Inflammatory macrophage treated with lipopolysaccharide for 1 hour (primary cell): ENCODE data around the gene UQCC2.
A peak's percentile ranks its signal among the peaks of the same experiment; 100 is the strongest.

Experiments used
- DNase-seq, 2 donors: peaks; one replicate each; pipeline ENCODE4 v3.0.0-alpha.2; 2020 to 2022

UQCC2 gene

GRCh38 chr6:33725222-33725621 lies 13.7 kb upstream of the UQCC2 start:
- DNase-seq, result no peak

DNA sequence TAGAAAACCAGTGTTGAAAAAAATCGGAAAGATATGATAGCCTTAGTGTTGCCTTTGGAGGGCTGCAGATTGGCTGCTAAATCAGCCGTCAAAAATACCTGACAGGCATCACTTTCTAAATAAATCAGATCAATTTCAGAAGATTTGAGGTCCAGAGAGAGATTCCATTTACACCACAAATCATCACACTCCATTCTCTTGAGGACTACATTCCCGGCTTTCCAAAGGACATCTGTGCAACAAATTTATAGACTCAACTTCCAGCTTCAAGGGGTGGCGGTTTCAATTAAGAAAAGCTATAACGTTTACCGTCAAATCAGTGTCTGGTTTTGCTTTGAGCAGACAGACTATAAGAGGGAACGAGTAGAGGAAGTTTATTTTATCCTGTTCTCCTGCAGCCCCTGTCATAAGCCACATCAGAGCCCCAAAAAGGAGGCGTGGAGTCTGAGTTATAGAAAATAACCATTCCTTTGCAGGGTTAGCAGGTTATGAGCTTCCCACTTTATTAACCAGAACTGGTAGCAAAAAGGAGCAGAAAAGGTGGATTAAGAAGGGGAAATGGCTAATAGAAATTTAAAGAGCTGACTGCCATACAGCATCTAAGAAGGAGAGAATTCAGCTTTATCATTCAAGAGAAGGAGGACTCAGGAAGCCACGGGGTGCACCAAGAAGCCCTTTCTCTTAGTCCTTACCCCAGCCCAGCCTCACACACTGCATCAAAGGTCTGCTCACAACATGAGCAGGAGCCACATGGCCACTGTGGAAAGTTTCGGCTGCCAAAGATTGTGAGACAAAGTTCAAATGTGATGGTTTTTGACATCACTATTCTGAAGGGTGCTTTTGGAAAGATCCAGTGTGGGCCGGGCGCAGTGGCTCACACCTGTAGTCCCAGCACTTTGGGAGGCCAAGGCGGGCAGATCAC lies 12.9 kb upstream of the UQCC2 start:
- DNase-seq, result no peak

DNA sequence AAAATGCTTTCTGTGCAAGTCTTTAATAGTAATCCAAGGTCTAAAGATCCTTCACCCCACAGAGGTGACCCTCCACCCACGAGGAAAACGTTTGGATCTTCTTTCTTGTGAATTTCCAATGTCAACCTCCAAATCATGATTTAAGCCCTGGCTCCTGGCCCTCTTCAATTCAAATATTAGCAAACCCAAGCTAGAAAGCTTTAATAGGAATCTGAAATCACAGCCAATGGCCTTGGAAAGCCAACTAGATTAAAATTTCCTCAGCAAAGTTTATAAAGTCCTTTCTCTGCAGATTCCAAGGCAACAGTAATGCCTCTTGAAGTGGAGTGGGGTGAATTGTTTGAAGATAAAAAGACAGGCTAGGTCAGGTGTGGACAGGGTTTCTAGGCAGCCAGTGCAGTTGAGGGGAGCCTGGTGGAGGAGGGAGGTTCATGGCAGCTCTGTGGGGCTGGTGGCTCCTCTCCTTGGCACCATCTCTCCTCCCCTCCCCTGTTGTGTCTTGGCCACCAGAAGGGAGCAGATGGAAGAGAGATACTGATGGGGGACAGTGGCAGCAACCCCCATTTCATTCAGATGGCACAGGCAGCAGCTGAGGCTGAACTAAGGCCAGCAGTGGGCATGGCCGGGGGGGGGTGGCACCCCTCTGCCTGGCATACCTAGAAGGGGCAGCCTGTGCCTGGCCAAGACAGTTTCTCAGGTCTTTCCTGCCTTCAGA lies 12.0 kb upstream of the UQCC2 start:
- no peak for DNase-seq

- no peak for DNase-seq
These were observed 10.7 kb upstream of the UQCC2 start for GRCh38 chr6:33722103-33722623.

GRCh38 chr6:33721508-33721907 lies 10.0 kb upstream of the UQCC2 start:
- DNase-seq, result no peak

DNA sequence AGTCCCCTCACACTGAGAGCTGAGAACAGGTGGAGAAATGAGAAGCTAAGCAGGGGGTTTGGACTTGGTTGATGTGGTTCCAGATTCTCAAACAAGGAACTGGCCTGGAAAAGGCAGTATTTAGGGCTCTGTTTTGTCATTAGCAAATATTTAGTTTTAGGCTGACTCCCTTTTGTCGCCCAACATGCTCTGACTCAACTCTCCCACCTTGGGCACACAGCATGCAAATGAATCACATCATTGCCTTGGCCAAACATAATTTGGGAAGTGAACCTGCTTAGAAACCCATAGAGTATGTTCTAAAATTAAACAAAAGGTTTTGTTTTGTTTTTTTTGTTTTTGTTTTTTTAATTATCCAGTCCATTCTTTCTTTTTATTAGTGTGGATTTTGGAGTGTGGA lies 9.5 kb upstream of the UQCC2 start:
- peak in 1 of 2 donors; percentile 40 for DNase-seq

DNA sequence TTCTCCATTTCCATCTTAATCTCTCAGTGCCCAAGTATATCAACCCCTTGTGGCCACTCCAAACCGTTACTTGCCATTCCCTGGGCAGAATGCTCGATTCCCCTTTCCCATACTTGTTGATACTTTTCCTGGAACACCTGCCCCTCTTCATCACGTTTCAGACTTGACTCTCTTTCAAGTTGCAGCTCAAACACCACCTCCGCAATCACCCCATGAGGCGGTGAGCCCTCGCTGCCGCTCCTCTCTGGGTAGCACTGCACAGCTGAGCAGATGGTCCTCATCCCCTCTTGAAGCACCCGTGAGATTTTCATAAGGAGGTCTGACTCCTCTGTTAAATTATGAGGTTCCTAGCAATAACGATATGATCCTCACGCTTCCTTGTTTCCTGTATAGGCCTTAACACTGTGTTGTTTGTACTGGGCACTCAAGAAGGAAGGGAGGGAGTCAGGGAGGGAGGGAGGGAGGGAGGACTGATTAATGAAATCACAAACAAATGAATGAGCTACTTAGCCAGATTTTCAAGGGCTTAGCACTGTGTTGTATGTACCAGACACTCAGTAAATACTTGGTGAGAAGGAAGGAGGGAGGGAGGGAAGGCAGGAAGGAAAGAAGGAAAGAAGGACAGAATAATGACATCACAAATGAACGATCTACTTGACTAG lies 8.0 kb upstream of the UQCC2 start:
- DNase-seq, result no peak

DNA sequence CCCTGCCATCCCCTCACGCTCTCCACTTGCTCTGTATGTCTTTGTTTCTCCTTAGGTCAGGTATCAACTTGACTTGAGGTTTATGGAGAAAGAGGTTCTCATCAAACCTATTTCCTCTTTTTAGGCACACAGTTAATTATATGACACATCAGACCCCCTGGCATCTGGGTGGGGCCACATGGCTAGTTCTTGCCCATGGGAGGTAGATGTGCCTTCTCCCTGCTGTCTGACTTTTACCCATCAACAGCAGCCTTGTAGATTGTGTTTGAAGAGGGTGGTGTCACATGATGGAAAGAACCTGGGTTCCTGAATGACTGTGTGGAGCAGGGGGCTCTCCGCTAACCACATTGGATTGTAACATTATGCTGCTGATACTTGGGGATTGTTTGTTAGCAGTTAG lies 7.2 kb upstream of the UQCC2 start:
- DNase-seq, result no peak

DNA sequence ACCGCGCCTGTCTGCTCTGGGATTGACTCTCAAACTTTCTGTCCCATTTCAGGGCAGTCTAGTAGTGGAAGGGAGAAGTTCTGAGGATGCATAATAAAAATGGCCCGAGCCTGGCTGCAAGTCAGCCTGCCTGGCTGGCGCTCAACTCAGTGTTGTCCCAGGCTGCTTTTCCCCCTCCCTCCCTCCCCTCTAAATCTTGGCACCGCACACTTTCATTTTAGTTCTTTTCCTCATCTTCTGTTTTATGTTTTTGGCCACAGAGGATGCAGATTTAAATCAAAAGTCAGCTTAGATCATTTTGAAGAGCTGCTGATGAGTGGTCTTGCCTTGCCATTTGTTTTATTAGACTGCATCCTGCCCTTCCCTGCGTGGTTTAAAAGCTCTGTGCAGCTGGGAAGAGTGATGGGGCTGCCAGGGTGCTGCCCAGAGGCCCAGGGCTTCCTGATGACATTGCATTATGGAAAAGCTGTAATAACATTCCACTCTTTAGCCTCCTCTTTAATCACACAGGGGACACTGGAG lies 6.5 kb upstream of the UQCC2 start:
- no peak for DNase-seq

GRCh38 chr6:33716890-33717632 lies 5.6 kb upstream of the UQCC2 start:
- DNase-seq, result no peak

DNA sequence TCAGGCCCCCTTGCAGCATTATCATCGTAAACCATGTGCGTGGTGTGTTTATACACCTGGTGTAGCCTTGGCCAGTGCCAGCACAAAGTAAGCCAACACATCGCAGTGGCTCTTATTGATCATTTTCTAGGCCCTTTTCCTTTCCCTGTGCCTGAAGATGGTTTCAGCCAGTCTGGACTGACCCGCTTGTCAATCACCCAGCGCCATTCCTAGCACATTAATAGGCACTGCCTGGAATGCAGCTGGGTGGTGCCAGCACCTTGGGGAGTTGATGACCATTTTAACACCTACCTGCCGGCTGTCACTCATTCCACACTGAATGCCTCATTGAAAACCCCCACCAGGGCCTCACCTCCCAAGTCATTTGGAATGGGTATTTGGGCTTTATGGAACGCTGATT lies 4.9 kb upstream of the UQCC2 start:
- DNase-seq, result no peak

GRCh38 chr6:33714385-33715040 lies 3.0 kb upstream of the UQCC2 start:
- DNase-seq, result no peak

DNA sequence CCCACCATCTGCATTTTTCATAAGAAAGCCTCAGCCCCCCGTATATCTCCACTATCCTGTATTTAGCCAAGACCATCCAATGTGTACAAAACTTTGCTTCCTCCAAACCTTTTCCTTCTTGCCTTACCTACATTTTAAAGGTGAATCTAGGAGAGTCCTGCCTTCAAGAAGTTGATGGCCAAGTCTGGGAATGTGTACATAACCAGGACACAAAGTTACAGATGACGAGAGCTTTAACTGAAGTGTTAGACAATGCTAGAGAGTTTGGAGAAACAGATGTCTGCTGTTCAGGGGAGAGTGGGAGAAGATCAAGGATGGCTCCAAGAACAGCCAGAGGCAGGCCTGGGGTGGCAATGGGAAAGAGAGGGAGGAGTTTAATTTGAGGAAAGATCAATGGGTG lies 2.3 kb upstream of the UQCC2 start:
- DNase-seq, result no peak

DNA sequence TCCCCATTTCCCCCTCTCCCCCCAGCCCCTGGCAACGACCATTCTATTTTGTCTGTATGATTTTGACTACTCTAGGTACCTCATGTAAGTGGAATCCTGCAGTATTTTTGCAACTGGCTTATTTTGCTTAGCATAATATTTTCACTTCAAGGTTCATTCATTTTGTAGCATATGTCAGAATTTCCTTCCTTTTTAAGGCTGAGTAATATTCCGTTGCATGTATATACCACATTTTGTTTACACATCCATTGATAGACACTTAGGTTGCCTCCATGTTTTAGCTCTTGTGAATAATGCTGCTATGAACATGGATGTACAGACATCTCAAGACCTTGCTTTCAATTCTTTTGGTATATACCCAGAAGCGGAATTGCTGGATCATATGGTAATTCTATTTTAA lies 1.4 kb upstream of the UQCC2 start:
- DNase-seq, result no peak

DNA sequence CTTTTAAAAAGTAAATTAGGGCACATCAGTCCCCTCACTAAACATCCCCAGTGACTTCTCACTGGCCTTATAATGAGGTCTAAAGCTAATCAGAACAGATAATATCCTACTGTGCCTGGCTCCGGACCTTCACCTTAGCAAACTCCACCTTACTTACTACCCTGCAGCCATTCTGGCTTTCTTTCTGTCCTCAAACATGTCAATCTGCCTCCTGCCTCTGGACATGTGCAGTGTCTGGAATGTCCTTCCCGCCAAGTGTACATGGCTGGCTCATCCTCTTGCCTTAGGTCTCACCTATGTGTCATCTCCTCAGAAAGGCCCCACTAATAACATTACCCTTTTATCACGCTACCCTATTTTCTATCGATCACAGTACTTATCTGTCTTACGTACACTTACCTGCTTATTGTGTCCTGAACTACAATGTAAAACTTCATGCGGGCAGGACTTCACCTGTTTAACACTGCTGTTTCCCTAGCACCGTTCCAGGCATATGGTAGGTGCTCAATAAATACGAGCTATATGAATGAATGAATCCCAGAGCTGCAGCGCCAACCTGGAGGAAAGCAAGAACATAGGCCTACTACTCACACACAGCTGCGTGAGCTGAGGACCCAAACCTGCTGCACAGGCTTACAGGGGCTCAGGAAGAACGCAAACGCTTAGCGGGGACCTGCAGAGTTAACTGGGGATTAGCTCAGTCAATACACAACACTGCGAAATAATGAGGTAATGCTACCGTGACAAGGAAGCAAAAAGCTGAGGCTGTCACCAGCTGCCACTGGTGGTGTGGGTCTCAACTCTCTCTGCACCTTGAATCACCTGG lies 991 bp downstream of the UQCC2 start:
- no peak for DNase-seq

DNA sequence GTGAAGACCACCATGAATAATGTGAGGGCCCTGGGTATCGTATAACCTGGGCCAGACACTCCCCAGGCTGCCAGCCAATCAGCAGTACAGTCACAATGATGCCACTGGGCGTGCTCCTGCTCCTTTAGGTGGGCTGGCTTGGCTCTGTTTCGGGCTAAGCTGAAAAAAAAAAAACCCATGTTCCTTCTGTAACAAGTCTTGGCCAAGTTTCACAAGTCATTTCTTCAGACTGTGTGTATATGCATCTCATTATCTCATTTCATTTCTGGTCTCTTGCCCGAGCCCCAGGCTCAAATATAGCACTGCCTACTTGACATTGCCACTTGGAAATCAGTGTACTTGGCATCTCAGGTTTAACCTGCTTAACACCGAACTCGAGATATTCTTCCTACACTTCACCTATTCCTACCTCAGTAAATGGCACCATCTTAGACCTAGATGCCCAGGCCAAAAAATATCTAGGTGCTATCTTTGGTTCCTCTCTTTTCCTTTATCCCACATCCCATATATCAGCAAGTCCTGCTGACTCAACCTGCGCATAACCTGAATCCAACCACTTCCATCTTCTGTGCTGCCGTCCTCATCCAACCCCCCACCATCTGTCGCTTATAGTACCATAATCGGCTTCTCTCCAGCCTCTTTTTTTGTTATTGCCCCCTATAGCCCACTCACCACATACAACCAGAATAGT lies 1.8 kb downstream of the UQCC2 start:
- no peak for DNase-seq

GRCh38 chr6:33708516-33709204 lies 2.8 kb downstream of the UQCC2 start:
- DNase-seq, result no peak

DNA sequence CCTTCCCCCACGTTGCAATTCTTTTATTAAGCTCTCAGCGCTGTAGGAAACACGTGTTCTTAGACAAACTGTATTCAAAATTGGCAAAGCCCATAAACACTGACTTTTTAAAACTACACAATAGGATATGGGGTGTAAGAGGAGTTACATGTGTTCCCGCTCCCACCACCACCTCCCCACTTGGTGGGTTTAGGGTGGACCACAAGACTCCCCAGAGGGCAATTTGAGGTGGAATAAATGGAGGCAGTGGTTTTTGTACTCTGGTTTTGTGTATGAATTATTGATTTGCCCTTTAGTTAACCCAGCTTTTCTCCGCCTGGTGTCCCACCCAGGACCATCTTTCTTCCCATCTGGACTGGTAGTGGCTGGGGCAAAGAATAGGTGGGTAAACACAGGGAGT lies 3.7 kb downstream of the UQCC2 start:
- DNase-seq, result no peak

- no peak for DNase-seq
These were observed 5.4 kb downstream of the UQCC2 start for GRCh38 chr6:33705955-33706725.
